Measurements from ENCODE around the gene DOCK2. TPM values are rescaled to one million over a fixed set of nuclear protein-coding genes. Genes with fewer than 3 reads are reported as not detected.

The DOCK2 gene
- total RNA-seq, 1 experiment from 2014 or later, result not detected

DNA sequence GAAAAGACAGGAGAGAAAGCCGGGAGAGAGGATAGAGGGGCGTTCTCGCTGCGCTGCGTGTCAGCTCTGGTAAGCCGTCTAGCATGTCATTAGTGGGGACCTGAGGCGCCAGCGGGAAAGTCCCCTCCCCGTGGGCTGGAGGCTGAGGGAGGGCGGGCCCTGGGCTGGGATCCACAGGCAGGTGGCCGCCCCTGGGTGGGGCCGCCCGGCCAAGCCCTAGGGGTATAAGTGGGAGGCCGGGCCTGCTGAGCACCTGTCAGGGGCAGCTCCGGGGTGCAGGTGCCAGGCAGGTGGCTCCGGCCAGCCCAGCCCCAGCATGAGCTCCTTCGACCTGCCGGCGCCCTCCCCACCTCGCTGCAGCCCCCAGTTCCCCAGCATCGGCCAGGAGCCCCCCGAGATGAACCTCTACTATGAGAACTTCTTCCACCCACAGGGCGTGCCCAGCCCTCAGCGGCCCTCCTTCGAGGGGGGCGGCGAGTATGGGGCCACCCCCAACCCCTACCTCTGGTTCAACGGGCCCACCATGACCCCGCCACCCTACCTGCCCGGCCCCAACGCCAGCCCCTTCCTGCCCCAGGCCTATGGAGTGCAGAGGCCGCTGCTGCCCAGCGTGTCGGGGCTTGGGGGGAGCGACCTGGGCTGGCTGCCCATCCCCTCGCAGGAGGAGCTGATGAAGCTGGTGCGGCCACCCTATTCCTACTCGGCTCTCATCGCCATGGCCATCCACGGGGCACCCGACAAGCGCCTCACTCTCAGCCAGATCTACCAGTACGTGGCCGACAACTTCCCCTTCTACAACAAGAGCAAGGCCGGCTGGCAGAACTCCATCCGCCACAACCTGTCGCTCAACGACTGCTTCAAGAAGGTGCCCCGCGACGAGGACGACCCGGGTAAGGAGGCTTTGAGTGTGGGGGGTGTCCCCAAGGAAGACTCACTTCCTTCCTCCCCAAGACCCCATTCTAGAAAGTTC is 468.9 kb downstream of the DOCK2 start, which contains the start of gene FOXI1:
Gene FOXI1 (plus strand): TSS at position 256 of the 970 bp plus-strand sequence. CDS start 61 bp downstream, at position 317.
- H3K27me3 Mint-ChIP-seq (ENCODE audit: unreplicated experiment), result peaks cover 37% of the 10 kb centered on the region
- H3K27ac Mint-ChIP-seq (ENCODE audit: unreplicated experiment), result no peak within 1 kb of the TSS
- TF ChIP-seq CTCF (IDR thresholded peaks at IDR 0.05; ENCODE audit: unreplicated experiment), result no peak
- no peaks in the 10 kb centered on the region for H3K36me3 Mint-ChIP-seq (ENCODE audit: insufficient read depth, unreplicated experiment)
- no TSS peak for BruUV-seq (replicated peaks)
- H3K4me1 Mint-ChIP-seq (ENCODE audit: low read depth, unreplicated experiment), result peaks cover 10% of the 10 kb centered on the region
- H3K4me3 Mint-ChIP-seq (ENCODE audit: low read depth, unreplicated experiment), result peak within 1 kb of the TSS; percentile 0
- no peaks in the 10 kb centered on the region for H3K9me3 Mint-ChIP-seq (ENCODE audit: low read depth, unreplicated experiment)
- intact Hi-C loops (cut with micrococcal nuclease; ENCODE audit: unreplicated experiment), result no loop called here
- CTCF ChIA-PET, result interaction anchor here (0.7 to 1.2 kb wide), 2 partner anchors 77 to 466 kb away, joined by 3 to 5 read pairs; no protein-coding TSS in a partner anchor
- peak; percentile 17 for DNase-seq

DNA sequence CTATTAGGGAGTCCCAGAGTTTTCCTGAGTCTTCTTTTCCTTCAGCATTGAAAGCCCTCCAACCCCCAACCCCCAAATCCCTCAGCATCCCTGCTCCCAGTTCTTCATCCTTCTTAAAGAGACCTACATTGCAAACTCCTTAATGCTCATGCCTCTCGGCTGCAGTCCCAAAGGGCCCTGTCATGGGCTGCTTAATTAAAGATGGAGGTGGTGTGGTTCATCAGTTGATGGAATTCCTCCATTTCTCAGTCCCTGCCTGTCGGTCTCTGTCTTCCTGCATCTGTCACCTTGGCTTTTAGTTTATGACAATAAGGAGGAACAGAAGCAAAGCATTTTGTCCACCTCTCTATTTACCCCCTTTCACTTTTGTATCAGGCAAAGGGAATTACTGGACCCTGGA is 470.6 kb downstream of the DOCK2 start:
- H3K36me3 Mint-ChIP-seq (ENCODE audit: insufficient read depth, unreplicated experiment), result no peaks in the 10 kb centered on the region
- intact Hi-C loops (cut with micrococcal nuclease; ENCODE audit: unreplicated experiment), result no loop called here
- TF ChIP-seq CTCF (IDR thresholded peaks at IDR 0.05; ENCODE audit: unreplicated experiment), result no peak
- no peak for DNase-seq
- no TSS peak for BruUV-seq (replicated peaks)
- no peaks in the 10 kb centered on the region for H3K9me3 Mint-ChIP-seq (ENCODE audit: low read depth, unreplicated experiment)
- H3K27ac Mint-ChIP-seq (ENCODE audit: unreplicated experiment), result no peak overlapping the region
- peaks cover 46% of the 10 kb centered on the region for H3K27me3 Mint-ChIP-seq (ENCODE audit: unreplicated experiment)
- CTCF ChIA-PET, result no interaction called here
- no peak overlapping the region for H3K4me3 Mint-ChIP-seq (ENCODE audit: low read depth, unreplicated experiment)
- peaks cover 10% of the 10 kb centered on the region for H3K4me1 Mint-ChIP-seq (ENCODE audit: low read depth, unreplicated experiment)

- Mint-ChIP-seq H3K36me3 (ENCODE audit: insufficient read depth, unreplicated experiment) (no peaks in the 10 kb centered on the region), H3K4me1 (ENCODE audit: low read depth, unreplicated experiment) (peaks cover 10% of the 10 kb centered on the region), H3K27me3 (ENCODE audit: unreplicated experiment) (peaks cover 46% of the 10 kb centered on the region), H3K4me3 (ENCODE audit: low read depth, unreplicated experiment) (no peak overlapping the region), H3K27ac (ENCODE audit: unreplicated experiment) (no peak overlapping the region), H3K9me3 (ENCODE audit: low read depth, unreplicated experiment) (no peaks in the 10 kb centered on the region)
- DNase-seq, result no peak
- no peak for TF ChIP-seq CTCF (IDR thresholded peaks at IDR 0.05; ENCODE audit: unreplicated experiment)
- intact Hi-C loops (cut with micrococcal nuclease; ENCODE audit: unreplicated experiment), result no loop called here
- no TSS peak for BruUV-seq (replicated peaks)
- CTCF ChIA-PET, result no interaction called here
Observed at GRCh38 chr5:170108266-170108785, 471.3 kb downstream of the DOCK2 start.

DNA sequence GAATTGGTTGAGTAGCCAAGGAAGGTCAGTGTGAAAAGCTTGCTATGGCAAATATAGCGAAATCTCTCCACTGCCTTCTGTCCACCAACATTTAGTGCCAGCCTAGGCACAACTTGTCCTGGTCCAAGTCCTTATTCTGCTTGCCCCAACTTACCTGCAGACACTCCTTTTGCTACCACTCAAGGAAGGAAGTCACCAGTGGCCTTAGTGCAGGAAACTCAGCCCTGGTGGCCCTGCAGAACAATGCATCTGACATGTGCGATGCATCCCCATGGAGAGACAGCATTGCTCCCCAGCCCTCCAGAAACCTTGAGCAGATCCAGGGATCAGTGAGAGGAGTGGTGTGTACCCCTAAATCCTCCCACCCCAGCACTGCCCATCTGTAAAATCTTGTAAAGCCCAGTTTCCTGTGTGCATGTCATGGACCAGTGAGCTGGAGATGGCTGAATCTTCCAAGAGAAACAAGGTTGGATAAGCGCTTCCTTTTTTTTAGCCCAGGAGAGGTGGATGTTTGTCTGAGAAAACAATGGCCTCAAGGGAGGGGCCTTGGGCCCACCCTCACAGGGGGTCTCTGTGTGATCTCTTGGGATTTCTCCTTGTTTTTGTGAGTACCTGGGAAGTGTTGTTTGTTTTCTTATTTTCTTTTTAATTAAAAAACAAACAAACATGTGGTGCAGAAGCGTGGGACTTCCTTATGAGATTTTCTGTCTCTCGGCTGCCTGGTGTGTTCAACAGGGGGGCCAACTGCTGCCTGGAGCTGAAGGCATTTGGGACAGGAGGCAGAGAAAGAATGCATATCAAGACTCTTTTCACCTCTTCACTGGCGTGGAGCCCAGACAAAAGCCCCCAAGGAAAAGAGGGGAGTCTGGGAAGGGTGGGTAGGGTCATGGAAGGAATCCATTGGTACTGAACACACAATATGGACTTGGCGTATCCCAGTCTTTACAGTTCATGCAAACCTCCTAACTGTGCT is 472.3 kb downstream of the DOCK2 start:
- H3K4me3 Mint-ChIP-seq (ENCODE audit: low read depth, unreplicated experiment), result no peak overlapping the region
- CTCF ChIA-PET, result no interaction called here

More for the DNA sequence above, 472.3 kb downstream of the DOCK2 start:
- H3K27me3 Mint-ChIP-seq (ENCODE audit: unreplicated experiment), result peaks cover 37% of the 10 kb centered on the region
- TF ChIP-seq CTCF (IDR thresholded peaks at IDR 0.05; ENCODE audit: unreplicated experiment), result no peak
- H3K4me1 Mint-ChIP-seq (ENCODE audit: low read depth, unreplicated experiment), result peaks cover 10% of the 10 kb centered on the region
- H3K27ac Mint-ChIP-seq (ENCODE audit: unreplicated experiment), result no peak overlapping the region
- H3K9me3 Mint-ChIP-seq (ENCODE audit: low read depth, unreplicated experiment), result no peaks in the 10 kb centered on the region
- intact Hi-C loops (cut with micrococcal nuclease; ENCODE audit: unreplicated experiment), result no loop called here
- no peak for DNase-seq
- no TSS peak for BruUV-seq (replicated peaks)
- H3K36me3 Mint-ChIP-seq (ENCODE audit: insufficient read depth, unreplicated experiment), result no peaks in the 10 kb centered on the region

Measured in Calu3 (cell line).